Spleen (tissue), 7 donors: Measurements from ENCODE around the gene DDR2.

Source experiments
- POLR2A ChIP-seq, 3 donors: fragments of 450-650 bp; IDR thresholded peaks; one replicate each; pipeline ENCODE4 v1.5.1; 2017; ENCODE audit warnings: antibody characterized with exemption in 3 of 3, mild to moderate bottlenecking in 1 of 3
- POLR2AphosphoS5 ChIP-seq, 3 donors: sonication (generic); formaldehyde crosslinking; IDR thresholded peaks; one replicate each; pipeline ENCODE4 v1.5.1; 2017; ENCODE audit warnings: antibody characterized with exemption in 3 of 3
- TF ChIP-seq, protein P1 (sequence below), 11 experiments: fragments of 200-600 bp in 7 of 11; fragments of 450-650 bp in 4 of 11; sonication (generic) in 4 of 11; IDR thresholded peaks in 8 of 11; conservative IDR thresholded peaks in 3 of 11; 1 replicate in 7 of 11; 2 replicates in 4 of 11; pipeline versions ENCODE4 v1.4.0 to v1.8.0; 2016 to 2021; ENCODE audit warnings: antibody characterized with exemption in 11 of 11, inconsistent platforms in 4 of 11, mild to moderate bottlenecking in 1 of 11
- donor health status: DM: no; HTN: no; CAD: no; lungs with moderate emphysema.
- donor health status: DM: no; HTN: no; CAD: no.
- donor health status: DM: no; HTN: no; CAD: no.

DNA sequence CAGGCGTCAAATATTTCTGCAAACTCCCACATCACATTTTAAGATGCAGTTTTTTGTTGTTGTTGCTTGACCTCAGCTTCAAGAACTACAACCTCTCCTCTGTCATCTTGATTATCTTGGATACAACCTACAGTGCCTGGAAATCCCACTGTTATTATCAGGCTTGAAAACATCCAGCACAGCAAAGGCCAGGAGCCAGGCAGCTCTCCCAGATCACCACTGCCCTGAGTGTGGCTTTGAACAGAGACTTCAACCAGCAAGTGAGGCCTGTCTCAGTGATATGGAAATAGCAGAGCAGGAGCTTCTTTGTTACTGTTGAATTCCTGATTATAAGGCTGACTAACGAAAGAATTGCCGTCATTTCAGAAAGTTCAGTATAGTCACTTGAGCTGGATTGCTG is 200.2 kb downstream of the DDR2 start:
- TF ChIP-seq POLR2AphosphoS5 (IDR thresholded peaks at IDR 0.05): no peak
- TF ChIP-seq POLR2A (IDR thresholded peaks at IDR 0.05): no peak
- TF ChIP-seq, protein P1, sequence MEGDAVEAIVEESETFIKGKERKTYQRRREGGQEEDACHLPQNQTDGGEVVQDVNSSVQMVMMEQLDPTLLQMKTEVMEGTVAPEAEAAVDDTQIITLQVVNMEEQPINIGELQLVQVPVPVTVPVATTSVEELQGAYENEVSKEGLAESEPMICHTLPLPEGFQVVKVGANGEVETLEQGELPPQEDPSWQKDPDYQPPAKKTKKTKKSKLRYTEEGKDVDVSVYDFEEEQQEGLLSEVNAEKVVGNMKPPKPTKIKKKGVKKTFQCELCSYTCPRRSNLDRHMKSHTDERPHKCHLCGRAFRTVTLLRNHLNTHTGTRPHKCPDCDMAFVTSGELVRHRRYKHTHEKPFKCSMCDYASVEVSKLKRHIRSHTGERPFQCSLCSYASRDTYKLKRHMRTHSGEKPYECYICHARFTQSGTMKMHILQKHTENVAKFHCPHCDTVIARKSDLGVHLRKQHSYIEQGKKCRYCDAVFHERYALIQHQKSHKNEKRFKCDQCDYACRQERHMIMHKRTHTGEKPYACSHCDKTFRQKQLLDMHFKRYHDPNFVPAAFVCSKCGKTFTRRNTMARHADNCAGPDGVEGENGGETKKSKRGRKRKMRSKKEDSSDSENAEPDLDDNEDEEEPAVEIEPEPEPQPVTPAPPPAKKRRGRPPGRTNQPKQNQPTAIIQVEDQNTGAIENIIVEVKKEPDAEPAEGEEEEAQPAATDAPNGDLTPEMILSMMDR (IDR thresholded peaks at IDR 0.05 in 8 of 11, conservative IDR thresholded peaks at IDR 0.05 in 3 of 11): no peak
